Vagina (tissue), 2 donors: Measurements from ENCODE around the gene OSBPL10.

ENCODE experiments used
- POLR2A ChIP-seq, 2 donors: fragments of 450-650 bp; IDR thresholded peaks; one replicate each; pipeline ENCODE4 v1.6.1; 2017; ENCODE audit warnings: antibody characterized with exemption in 2 of 2, mild to moderate bottlenecking in 2 of 2, moderate library complexity in 2 of 2
- POLR2AphosphoS5 ChIP-seq, 2 donors: sonication (generic); formaldehyde crosslinking; IDR thresholded peaks; one replicate each; pipeline ENCODE4 v1.9.0; 2017; ENCODE audit warnings: antibody characterized with exemption in 2 of 2, mild to moderate bottlenecking in 2 of 2, low read depth in 1 of 2; ENCODE audit not compliant: insufficient read depth in 1 of 2
- TF ChIP-seq, protein P1 (sequence below), 3 experiments: fragments of 450-650 bp in 2 of 3; fragments of 200-600 bp in 1 of 3; sonication (generic) in 1 of 3; IDR thresholded peaks; one replicate each; pipeline ENCODE4 v1.5.1; 2017 to 2019; ENCODE audit warnings: antibody characterized with exemption in 3 of 3, mild to moderate bottlenecking in 2 of 3, moderate library complexity in 2 of 3

DNA sequence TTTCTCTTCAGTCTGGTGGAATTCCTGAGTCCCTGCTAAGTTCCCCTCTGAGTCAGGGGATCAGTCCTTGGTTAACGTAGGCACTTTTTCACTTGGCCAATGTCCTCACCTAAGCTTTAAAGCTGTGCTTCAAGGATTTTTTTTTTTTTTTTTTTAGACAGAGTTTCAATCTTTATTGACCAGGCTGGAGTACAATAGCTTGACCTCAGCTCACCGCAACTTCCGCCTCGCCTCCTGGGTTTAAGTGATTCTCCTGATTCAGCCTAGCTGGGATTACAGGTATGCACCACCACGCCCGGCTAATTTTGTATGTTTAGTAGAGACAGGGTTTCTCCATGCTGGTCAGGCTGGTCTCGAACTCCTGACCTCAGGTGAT, 228.0 kb downstream of the OSBPL10 start:
- TF ChIP-seq POLR2A (IDR thresholded peaks at IDR 0.05), result no peak
- TF ChIP-seq, protein P1, sequence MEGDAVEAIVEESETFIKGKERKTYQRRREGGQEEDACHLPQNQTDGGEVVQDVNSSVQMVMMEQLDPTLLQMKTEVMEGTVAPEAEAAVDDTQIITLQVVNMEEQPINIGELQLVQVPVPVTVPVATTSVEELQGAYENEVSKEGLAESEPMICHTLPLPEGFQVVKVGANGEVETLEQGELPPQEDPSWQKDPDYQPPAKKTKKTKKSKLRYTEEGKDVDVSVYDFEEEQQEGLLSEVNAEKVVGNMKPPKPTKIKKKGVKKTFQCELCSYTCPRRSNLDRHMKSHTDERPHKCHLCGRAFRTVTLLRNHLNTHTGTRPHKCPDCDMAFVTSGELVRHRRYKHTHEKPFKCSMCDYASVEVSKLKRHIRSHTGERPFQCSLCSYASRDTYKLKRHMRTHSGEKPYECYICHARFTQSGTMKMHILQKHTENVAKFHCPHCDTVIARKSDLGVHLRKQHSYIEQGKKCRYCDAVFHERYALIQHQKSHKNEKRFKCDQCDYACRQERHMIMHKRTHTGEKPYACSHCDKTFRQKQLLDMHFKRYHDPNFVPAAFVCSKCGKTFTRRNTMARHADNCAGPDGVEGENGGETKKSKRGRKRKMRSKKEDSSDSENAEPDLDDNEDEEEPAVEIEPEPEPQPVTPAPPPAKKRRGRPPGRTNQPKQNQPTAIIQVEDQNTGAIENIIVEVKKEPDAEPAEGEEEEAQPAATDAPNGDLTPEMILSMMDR (IDR thresholded peaks at IDR 0.05), result no peak
- no peak for TF ChIP-seq POLR2AphosphoS5 (IDR thresholded peaks at IDR 0.05; ENCODE audit: insufficient read depth in 1 of 2, low read depth in 1 of 2)
